Measurements from ENCODE around the gene PIGX.
A peak's percentile ranks its signal among the peaks of the same experiment; 100 is the strongest.

- TF ChIP-seq CTCF (IDR thresholded peaks at IDR 0.05) (peak; percentile 89 to 90 (median 89)), POLR2A (IDR thresholded peaks at IDR 0.05) (no peak)
Observed at GRCh38 chr3:196684548-196685407, 27.4 kb upstream of the PIGX start.

All from right lobe of liver (tissue), 4 donors.